CD4-positive, alpha-beta T cell (primary cell): ENCODE measurements around the gene ERN1. TPM values are rescaled to one million over a fixed set of nuclear protein-coding genes. Genes with fewer than 3 reads are reported as not detected.
A peak's percentile ranks its signal among the peaks of the same experiment; 100 is the strongest.

Experiments
- ATAC-seq: fragments of 200-7000 bp; cut with Tn5 transposase; one replicate; pipeline ENCODE4 v1.10.0; 2022; ENCODE audit warnings: mild to moderate bottlenecking; ENCODE audit not compliant: poor library complexity
- CTCF ChIA-PET: fragments of 350-600 bp; sonication (Branson Sonifier 250); formaldehyde crosslinking; loops from one replicate; lab custom pipeline; 2021; ENCODE audit warnings: antibody characterized with exemption, inconsistent platforms; lab: Charles Lee
- POLR2A ChIA-PET: fragments of 350-600 bp; sonication (Branson Sonifier 250); formaldehyde crosslinking; loops from one replicate; lab custom pipeline; 2021; ENCODE audit warnings: antibody characterized with exemption, inconsistent platforms; lab: Charles Lee
- DNase-seq, 14 experiments: peaks; one replicate each; pipeline ENCODE4 v3.0.0-alpha.2; 2013 to 2020; ENCODE audit warnings: mixed read lengths in 2 of 14
- H3K27ac ChIP-seq, 2 donors: one replicate each; pipeline versions ENCODE4 v1.5.1 to v1.7.0; 2013; ENCODE audit warnings: low read length in 2 of 2, low read depth in 1 of 2, mild to moderate bottlenecking in 1 of 2
- H3K27me3 ChIP-seq, 2 experiments: 1 replicate in 1 of 2; 2 replicates in 1 of 2; pipeline versions ENCODE4 v1.6.1 to v1.7.0; 2013; ENCODE audit warnings: low read length in 2 of 2, control low read depth in 1 of 2, mild to moderate bottlenecking in 1 of 2, moderate library complexity in 1 of 2; ENCODE audit not compliant: insufficient read depth in 2 of 2, control insufficient read depth in 1 of 2
- H3K36me3 ChIP-seq: one replicate; pipeline ENCODE4 v1.6.1; 2013; ENCODE audit warnings: low read length, control low read depth; ENCODE audit not compliant: insufficient read depth
- H3K4me1 ChIP-seq: one replicate; pipeline ENCODE4 v1.6.1; 2013; ENCODE audit warnings: low read length, control low read depth; ENCODE audit not compliant: insufficient read depth
- H3K4me3 ChIP-seq: one replicate; pipeline ENCODE4 v1.5.1; 2013; ENCODE audit warnings: mild to moderate bottlenecking, low read length, moderate library complexity
- H3K9me3 ChIP-seq, 2 experiments: 1 replicate in 1 of 2; 2 replicates in 1 of 2; pipeline versions ENCODE4 v1.6.1 to v1.7.0; 2013; ENCODE audit warnings: low read length in 2 of 2, mild to moderate bottlenecking in 2 of 2, control low read depth in 1 of 2, moderate library complexity in 1 of 2; ENCODE audit not compliant: control insufficient read depth in 1 of 2, insufficient read depth in 1 of 2
- H3K27ac Mint-ChIP-seq: one replicate; pipeline ENCODE4 v1.8.0; 2020; ENCODE audit warnings: mixed read lengths
- H3K27me3 Mint-ChIP-seq: one replicate; pipeline ENCODE4 v1.8.0; 2021; ENCODE audit warnings: mixed read lengths
- H3K36me3 Mint-ChIP-seq: one replicate; pipeline ENCODE4 v1.8.0; 2021; ENCODE audit warnings: low read depth, mixed read lengths
- H3K4me1 Mint-ChIP-seq: one replicate; pipeline ENCODE4 v1.8.0; 2021; ENCODE audit warnings: low read depth, mixed read lengths
- H3K4me3 Mint-ChIP-seq: one replicate; pipeline ENCODE4 v1.8.0; 2020; ENCODE audit warnings: mild to moderate bottlenecking, mixed read lengths
- H3K9me3 Mint-ChIP-seq: one replicate; pipeline ENCODE4 v1.8.0; 2020; ENCODE audit warnings: mixed read lengths
- intact Hi-C, 2 experiments: fragments of 100-400 bp; cut with DNase I in 1 of 2; cut with micrococcal nuclease in 1 of 2; formaldehyde crosslinking; loops; one replicate each; pipeline versions ENCODE4 v1.15.1 to v1.9.0; 2023 to 2025; cut with DNase I, micrococcal nuclease
- total RNA-seq, 174 experiments: library from RNA in 2 of 174; stranded (reverse) in 2 of 174; gene quantifications; one replicate each; pipeline ENCODE4 v1.2.3 and lab custom pipeline; 2021 to 2026
- TF ChIP-seq, protein P1 (sequence below): fragments of 200-600 bp; IDR thresholded peaks from one replicate; pipeline ENCODE4 v1.8.0; 2022; ENCODE audit warnings: antibody characterized with exemption, mild to moderate bottlenecking

The ERN1 gene
- total RNA-seq, 2 experiments from 2014 or later = 62.7 to 67.8 TPM

DNA sequence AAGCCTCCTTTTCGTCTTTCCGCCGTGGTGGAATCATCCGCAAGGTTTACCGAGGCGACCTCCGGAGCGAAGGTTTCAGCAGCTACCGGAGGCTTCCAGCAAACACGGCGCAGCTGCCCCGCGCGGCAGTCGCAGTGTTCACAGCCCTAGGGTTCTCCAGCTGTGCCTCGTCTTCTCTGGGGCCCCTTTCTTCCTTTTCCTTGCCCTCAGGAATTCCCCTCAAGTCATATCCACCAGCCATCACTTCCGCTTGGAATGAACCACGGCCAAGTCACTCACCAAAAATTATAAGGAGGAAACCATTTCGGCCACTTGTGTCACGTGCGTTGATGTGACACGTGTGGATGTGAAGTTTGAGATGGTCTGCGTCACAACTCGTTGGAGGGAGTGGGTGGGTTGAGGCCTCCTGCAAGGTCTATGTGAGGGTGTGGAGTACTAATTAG, 636 bp upstream of the ERN1 start:
- intact Hi-C loops = loop anchor here in 1 of 2 experiments (1.0 to 5.0 kb wide), 5 partner anchors 16 to 213 kb away; partner anchors contain the start of gene GH1
- DNase-seq (peak in 6 of 14 experiments; percentile 18 to 88 (median 62)), ATAC-seq (peak; percentile 55)
- ChIA-PET CTCF (interaction anchor here (0.7 to 9.5 kb wide), 8 partner anchors 64 to 211 kb away, joined by 3 to 170 read pairs (median 5); partner anchors contain the start of gene ICAM2), POLR2A (interaction anchor here (0.6 to 7.1 kb wide), 25 partner anchors 10 to 390 kb away, joined by 3 to 166 read pairs (median 6); partner anchors contain the start of genes CD79B, CEP95, DDX5 and ICAM2)
- Histone ChIP-seq H3K36me3 (no peaks in the 10 kb centered on the region), H3K27ac (peak overlapping the region; percentile 88 to 96), H3K4me1 (peaks cover 31% of the 10 kb centered on the region), H3K27me3 (no peaks in the 10 kb centered on the region), H3K4me3 (peak overlapping the region; percentile 65), H3K9me3 (no peaks in the 10 kb centered on the region)
- Mint-ChIP-seq H3K27me3 (no peaks in the 10 kb centered on the region), H3K9me3 (no peaks in the 10 kb centered on the region), H3K4me3 (peak overlapping the region; percentile 91), H3K36me3 (peaks cover 11% of the 10 kb centered on the region), H3K27ac (peak overlapping the region; percentile 92), H3K4me1 (peaks cover 51% of the 10 kb centered on the region)
- TF ChIP-seq, protein P1, sequence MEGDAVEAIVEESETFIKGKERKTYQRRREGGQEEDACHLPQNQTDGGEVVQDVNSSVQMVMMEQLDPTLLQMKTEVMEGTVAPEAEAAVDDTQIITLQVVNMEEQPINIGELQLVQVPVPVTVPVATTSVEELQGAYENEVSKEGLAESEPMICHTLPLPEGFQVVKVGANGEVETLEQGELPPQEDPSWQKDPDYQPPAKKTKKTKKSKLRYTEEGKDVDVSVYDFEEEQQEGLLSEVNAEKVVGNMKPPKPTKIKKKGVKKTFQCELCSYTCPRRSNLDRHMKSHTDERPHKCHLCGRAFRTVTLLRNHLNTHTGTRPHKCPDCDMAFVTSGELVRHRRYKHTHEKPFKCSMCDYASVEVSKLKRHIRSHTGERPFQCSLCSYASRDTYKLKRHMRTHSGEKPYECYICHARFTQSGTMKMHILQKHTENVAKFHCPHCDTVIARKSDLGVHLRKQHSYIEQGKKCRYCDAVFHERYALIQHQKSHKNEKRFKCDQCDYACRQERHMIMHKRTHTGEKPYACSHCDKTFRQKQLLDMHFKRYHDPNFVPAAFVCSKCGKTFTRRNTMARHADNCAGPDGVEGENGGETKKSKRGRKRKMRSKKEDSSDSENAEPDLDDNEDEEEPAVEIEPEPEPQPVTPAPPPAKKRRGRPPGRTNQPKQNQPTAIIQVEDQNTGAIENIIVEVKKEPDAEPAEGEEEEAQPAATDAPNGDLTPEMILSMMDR = peak; percentile 18

- TF ChIP-seq, protein P1 = no peak
- Histone ChIP-seq H3K4me3 (peak overlapping the region; percentile 89), H3K36me3 (no peaks in the 10 kb centered on the region), H3K9me3 (no peaks in the 10 kb centered on the region), H3K27me3 (no peaks in the 10 kb centered on the region), H3K27ac (no peak overlapping the region), H3K4me1 (peaks cover 36% of the 10 kb centered on the region)
- H3K9me3 Mint-ChIP-seq = no peaks in the 10 kb centered on the region
- ATAC-seq = no peak
- no peaks in the 10 kb centered on the region for H3K27me3 Mint-ChIP-seq
- H3K4me1 Mint-ChIP-seq = peaks cover 62% of the 10 kb centered on the region
- H3K27ac Mint-ChIP-seq = peak overlapping the region; percentile 84
- peak in 1 of 14 experiments; percentile 38 for DNase-seq
- CTCF ChIA-PET = interaction anchor here (0.7 to 9.5 kb wide), 5 partner anchors 47 to 113 kb away, joined by 4 to 170 read pairs (median 7); partner anchors contain the start of gene ICAM2
- POLR2A ChIA-PET = interaction anchor here (0.7 to 7.1 kb wide), 20 partner anchors 8 to 377 kb away, joined by 3 to 166 read pairs (median 6); partner anchors contain the start of genes CEP95, DDX5 and ICAM2
- peak overlapping the region; percentile 99 for H3K4me3 Mint-ChIP-seq
- peaks cover 12% of the 10 kb centered on the region for H3K36me3 Mint-ChIP-seq
- intact Hi-C loops = loop anchor here in 1 of 2 experiments (5.0 to 10.0 kb wide), 2 partner anchors 47 to 535 kb away; partner anchors contain the start of gene SMURF2
Observed at GRCh38 chr17:64129515-64129764, 504 bp downstream of the ERN1 start.

GRCh38 chr17:64128787-64129514, 993 bp downstream of the ERN1 start:
- Histone ChIP-seq H3K27ac (no peak overlapping the region), H3K27me3 (no peaks in the 10 kb centered on the region), H3K4me3 (peak overlapping the region; percentile 89), H3K9me3 (no peaks in the 10 kb centered on the region), H3K36me3 (no peaks in the 10 kb centered on the region), H3K4me1 (peaks cover 36% of the 10 kb centered on the region)
- H3K36me3 Mint-ChIP-seq = peaks cover 17% of the 10 kb centered on the region
- peak overlapping the region; percentile 99 for H3K4me3 Mint-ChIP-seq
- TF ChIP-seq, protein P1 = no peak
- intact Hi-C loops = loop anchor here in 1 of 2 experiments (5.0 to 10.0 kb wide), 2 partner anchors 47 to 536 kb away; partner anchors contain the start of gene SMURF2
- ChIA-PET POLR2A (interaction anchor here (0.6 to 7.1 kb wide), 19 partner anchors 8 to 377 kb away, joined by 3 to 166 read pairs (median 6); partner anchors contain the start of genes CEP95, DDX5 and ICAM2), CTCF (interaction anchor here (0.7 to 9.5 kb wide), 4 partner anchors 47 to 112 kb away, joined by 4 to 170 read pairs (median 6); partner anchors contain the start of gene ICAM2)
- no peaks in the 10 kb centered on the region for H3K9me3 Mint-ChIP-seq
- DNase-seq (peak in 3 of 14 experiments; percentile 34 to 46 (median 38)), ATAC-seq (no peak)
- peaks cover 67% of the 10 kb centered on the region for H3K4me1 Mint-ChIP-seq
- H3K27ac Mint-ChIP-seq = peak overlapping the region; percentile 84
- no peaks in the 10 kb centered on the region for H3K27me3 Mint-ChIP-seq
